Naive B cell (primary cell): Measurements from ENCODE around the gene MRFAP1L1. TPM values are rescaled to one million over a fixed set of nuclear protein-coding genes. Genes with fewer than 3 reads are reported as not detected.

Source experiments
- polyA plus RNA-seq, 6 donors: library from polyadenylated mRNA; unstranded; fragments of 300-500 nt; fragmentation: Illumina TruSeq; gene quantifications; one replicate each; pipeline ENCODE4 v1.2.3, GENCODE V29; 2021; ENCODE audit warnings: low read depth in 6 of 6

The MRFAP1L1 gene
- polyA plus RNA-seq, 6 donors from 2014 or later, result 46.6 to 81.8 (median 71.3) TPM

Other genes starting within 250 kb of the MRFAP1L1 start
- not detected for gene PPP2R2C, start 237.3 kb downstream of the MRFAP1L1 start, polyA plus RNA-seq
- 10 to 100 TPM; 10.8 to 26.1 (median 16.3) TPM for gene MAN2B2, start 134.7 kb downstream of the MRFAP1L1 start, polyA plus RNA-seq
- gene MRFAP1, start 69.2 kb downstream of the MRFAP1L1 start, polyA plus RNA-seq, result 100 to 1,000 TPM; 156 to 214 (median 164) TPM
- gene S100P, start 16.0 kb downstream of the MRFAP1L1 start, polyA plus RNA-seq, result 1 to 10 TPM in 1 of 6 donors, not detected in 5; 2.5 TPM
- 10 to 100 TPM; 70.2 to 93.2 (median 79.6) TPM for gene BLOC1S4, start 6.3 kb upstream of the MRFAP1L1 start, polyA plus RNA-seq
- 10 to 100 TPM in 2 of 6 donors, 1 to 10 TPM in 3, not detected in 1; 5.8 to 14.6 (median 8.3) TPM for gene KIAA0232, start 72.9 kb upstream of the MRFAP1L1 start, polyA plus RNA-seq
- gene TBC1D14, start 200.0 kb upstream of the MRFAP1L1 start, polyA plus RNA-seq, result 10 to 100 TPM; 27.3 to 42.4 (median 33.8) TPM